ENCODE results near the gene CSGALNACT2.

CSGALNACT2 gene

DNA sequence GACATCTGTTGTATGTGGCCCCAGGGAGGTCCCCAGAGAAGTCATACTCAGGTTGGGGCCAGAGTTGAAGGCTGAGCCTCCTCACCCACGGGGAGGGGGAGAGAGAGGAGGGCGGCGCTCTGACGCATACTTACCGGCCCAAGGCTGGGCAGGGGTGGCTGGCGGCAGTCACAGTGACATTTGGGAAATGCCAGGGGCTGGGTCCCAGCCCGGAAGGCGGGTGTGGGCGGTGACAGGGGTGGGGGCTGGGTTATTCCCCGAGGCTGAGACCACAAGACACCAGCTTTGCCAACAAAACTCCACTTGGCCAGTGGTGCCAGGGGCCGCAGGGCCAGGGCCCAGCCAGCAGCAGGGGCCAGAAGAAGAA is 87.5 kb downstream of the CSGALNACT2 start:
- no peak for TF ChIP-seq CTCF (IDR thresholded peaks at IDR 0.05; ENCODE audit: low read depth, low read length)
- DNase-seq (ENCODE audit: extremely low read depth, low read depth): no peak

DNA sequence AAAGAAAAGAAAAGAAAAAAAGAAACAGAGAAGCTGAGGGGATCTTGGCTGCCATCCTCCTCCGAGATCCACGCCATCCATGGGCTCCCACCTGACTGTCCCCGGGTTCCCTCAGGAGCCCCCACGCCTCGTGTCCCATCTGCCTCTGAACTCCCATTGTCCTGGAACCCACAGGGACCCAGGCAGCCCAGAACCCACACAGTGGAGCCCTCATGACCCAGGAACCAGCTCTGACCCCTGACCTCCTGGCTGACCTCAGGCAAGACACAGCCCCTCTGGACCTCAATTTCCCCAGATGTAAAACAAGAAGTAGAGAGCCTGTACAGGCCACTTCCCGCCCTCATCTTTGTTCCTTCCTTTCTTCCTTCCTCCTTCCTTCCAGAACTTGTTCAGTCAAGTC is 88.2 kb downstream of the CSGALNACT2 start:
- DNase-seq (ENCODE audit: extremely low read depth, low read depth): no peak
- TF ChIP-seq CTCF (IDR thresholded peaks at IDR 0.05; ENCODE audit: low read depth, low read length): no peak

- DNase-seq (ENCODE audit: extremely low read depth, low read depth): no peak
Measured at GRCh38 chr10:43226851-43227845, 88.9 kb downstream of the CSGALNACT2 start.

DNA sequence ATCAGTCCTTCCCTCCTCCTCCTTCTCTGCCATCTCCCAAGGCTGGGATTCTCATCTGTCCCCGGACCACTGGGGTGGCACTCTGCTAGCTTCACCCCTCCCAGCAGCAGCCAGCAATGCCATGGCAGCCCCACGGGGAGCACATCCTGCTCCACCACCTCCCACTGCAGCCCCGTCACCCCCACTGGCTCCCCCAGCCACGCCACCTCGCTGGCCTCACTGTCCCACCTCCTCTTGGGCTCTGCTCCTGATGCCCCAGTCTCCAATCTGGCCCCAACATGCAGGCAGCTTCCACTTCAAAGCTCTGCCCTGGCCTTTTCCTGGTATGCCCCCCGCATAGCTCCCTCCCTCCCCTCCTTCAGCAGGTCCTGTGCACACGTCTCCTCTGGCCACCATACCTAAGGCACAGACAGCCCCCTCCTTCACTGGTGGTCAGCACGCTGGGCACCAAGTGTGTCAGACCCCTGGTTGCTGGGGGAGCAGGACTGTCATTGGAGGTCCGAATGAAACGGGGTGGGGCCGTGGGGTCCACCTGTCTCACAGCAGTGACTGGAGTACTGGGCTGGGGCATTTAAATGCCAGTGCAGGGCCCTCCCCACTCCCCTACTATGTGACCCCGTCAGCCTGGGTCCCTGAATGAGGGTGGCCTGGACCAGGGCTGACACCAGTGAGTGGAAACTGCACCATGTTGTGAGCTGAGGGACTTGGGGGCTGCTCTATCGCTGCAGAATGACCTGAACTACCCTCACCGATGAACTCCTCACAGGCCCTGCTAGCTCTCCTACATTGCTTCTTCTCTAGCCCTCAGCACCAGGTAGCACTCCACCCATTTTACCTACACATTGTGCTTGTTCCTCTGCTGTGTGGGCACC is 89.9 kb downstream of the CSGALNACT2 start:
- no peak for TF ChIP-seq CTCF (IDR thresholded peaks at IDR 0.05; ENCODE audit: low read depth, low read length)
- DNase-seq (ENCODE audit: extremely low read depth, low read depth): no peak

More at GRCh38 chr10:43226851-43227845, 88.9 kb downstream of the CSGALNACT2 start:
- no peak for TF ChIP-seq CTCF (IDR thresholded peaks at IDR 0.05; ENCODE audit: low read depth, low read length)

DNA sequence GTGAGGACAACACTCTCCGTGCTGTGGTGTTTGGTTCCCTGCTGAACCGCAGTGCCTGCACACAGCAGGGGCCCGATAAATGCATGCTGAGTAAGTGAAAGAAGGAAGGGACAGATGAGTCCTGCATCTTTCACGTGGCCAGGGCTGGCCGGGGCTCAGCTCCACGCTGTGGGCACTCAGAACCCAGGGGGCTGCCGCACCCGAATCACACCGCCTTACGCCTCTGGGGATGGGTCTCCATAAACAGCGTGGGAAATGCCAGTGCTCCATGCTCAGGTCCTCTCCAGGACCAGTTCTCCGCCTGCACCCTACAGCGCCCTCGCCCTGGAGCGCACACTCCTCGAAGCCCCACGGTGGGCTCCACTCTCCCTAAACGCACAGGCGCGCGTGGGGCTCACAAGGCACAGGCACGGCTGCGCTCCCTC is 90.5 kb downstream of the CSGALNACT2 start:
- DNase-seq (ENCODE audit: extremely low read depth, low read depth): no peak
- TF ChIP-seq CTCF (IDR thresholded peaks at IDR 0.05; ENCODE audit: low read depth, low read length): no peak

DNA sequence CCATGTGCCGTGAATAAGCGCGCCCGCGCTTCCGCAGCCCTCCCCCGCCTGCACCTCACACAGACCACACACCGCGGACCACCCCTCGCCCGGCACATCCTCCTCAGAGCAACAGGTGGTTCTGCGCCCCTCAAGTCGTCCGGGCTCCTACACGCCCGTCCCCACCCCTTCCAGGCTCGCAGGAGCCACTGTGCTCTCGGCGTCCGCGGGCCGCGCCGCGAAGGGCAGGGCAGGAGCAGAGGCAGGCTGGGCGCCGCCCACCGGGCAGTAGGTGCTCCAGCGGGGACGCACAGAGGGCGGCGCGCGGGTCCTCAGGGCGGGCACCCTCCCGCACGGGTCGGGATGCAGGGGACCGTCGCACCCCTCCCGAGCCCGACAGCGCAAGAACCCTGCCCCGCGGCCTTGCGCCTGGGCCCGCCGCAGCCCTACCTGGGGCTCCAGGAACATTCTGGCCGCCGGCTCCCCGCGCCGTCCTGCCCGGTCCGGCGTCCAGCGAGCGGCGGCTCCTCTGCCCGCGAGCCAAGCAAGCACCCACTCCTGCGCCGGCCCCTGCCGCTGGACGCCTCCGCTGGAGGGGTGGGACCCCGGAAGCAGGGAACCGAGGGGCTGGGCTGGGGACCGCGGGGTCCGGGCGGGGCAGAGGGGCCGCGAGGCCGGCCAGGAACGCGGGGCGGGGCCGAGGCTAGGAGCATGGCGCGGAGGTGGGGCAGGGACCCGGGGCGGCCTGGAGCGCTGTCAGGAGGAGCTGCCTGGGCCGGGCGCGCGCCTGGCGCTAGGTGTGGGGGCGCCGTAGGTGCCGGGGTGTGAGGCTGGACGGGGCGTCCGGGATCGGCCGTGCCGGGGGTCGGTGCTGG is 91.2 kb downstream of the CSGALNACT2 start:
- no peak for DNase-seq (ENCODE audit: extremely low read depth, low read depth)
- no peak for TF ChIP-seq CTCF (IDR thresholded peaks at IDR 0.05; ENCODE audit: low read depth, low read length)

Measured in AG09319 (cell line).